Nephron progenitor cell (in vitro differentiated cells): Measurements from ENCODE around the gene INTS1.

Source experiments
- DNase-seq: peaks from one replicate; pipeline ENCODE4 v3.0.0; 2021
- H3K27ac Mint-ChIP-seq: 2 replicates; pipeline ENCODE4 v1.8.0; 2021; ENCODE audit warnings: mild to moderate bottlenecking, moderate library complexity, mixed read lengths
- H3K27me3 Mint-ChIP-seq: 2 replicates; pipeline ENCODE4 v1.8.0; 2021; ENCODE audit warnings: mild to moderate bottlenecking, low read depth, mixed read lengths; ENCODE audit not compliant: poor library complexity
- H3K36me3 Mint-ChIP-seq: 2 replicates; pipeline ENCODE4 v1.8.0; 2021; ENCODE audit warnings: low read depth, mixed read lengths
- H3K4me1 Mint-ChIP-seq: 2 replicates; pipeline ENCODE4 v1.8.0; 2021; ENCODE audit warnings: mixed read lengths
- H3K4me3 Mint-ChIP-seq: 2 replicates; pipeline ENCODE4 v1.8.0; 2021; ENCODE audit warnings: mild to moderate bottlenecking, moderate library complexity, mixed read lengths
- H3K9me3 Mint-ChIP-seq: 2 replicates; pipeline ENCODE4 v1.8.0; 2021; ENCODE audit warnings: mild to moderate bottlenecking, moderate library complexity, mixed read lengths
- TF ChIP-seq, protein P1 (sequence below): fragments of 200-600 bp; sonication (generic); IDR thresholded peaks from 2 replicates; pipeline ENCODE4 v1.5.0; 2021; ENCODE audit warnings: antibody characterized with exemption

Gene INTS1

GRCh38 chr7:1546909-1547776 lies 43.0 kb upstream of the INTS1 start:
- DNase-seq, result no peak
- peaks cover 4% of the 10 kb centered on the region for H3K27me3 Mint-ChIP-seq
- H3K27ac Mint-ChIP-seq, result no peak overlapping the region
- TF ChIP-seq, protein P1, sequence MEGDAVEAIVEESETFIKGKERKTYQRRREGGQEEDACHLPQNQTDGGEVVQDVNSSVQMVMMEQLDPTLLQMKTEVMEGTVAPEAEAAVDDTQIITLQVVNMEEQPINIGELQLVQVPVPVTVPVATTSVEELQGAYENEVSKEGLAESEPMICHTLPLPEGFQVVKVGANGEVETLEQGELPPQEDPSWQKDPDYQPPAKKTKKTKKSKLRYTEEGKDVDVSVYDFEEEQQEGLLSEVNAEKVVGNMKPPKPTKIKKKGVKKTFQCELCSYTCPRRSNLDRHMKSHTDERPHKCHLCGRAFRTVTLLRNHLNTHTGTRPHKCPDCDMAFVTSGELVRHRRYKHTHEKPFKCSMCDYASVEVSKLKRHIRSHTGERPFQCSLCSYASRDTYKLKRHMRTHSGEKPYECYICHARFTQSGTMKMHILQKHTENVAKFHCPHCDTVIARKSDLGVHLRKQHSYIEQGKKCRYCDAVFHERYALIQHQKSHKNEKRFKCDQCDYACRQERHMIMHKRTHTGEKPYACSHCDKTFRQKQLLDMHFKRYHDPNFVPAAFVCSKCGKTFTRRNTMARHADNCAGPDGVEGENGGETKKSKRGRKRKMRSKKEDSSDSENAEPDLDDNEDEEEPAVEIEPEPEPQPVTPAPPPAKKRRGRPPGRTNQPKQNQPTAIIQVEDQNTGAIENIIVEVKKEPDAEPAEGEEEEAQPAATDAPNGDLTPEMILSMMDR, result no peak
- H3K9me3 Mint-ChIP-seq, result no peaks in the 10 kb centered on the region
- no peaks in the 10 kb centered on the region for H3K36me3 Mint-ChIP-seq
- H3K4me3 Mint-ChIP-seq, result no peak overlapping the region
- peaks cover 20% of the 10 kb centered on the region for H3K4me1 Mint-ChIP-seq

GRCh38 chr7:1546274-1546908 lies 42.2 kb upstream of the INTS1 start:
- DNase-seq, result no peak
- no peak overlapping the region for H3K4me3 Mint-ChIP-seq
- H3K36me3 Mint-ChIP-seq, result no peaks in the 10 kb centered on the region
- no peak overlapping the region for H3K27ac Mint-ChIP-seq
- peaks cover 23% of the 10 kb centered on the region for H3K4me1 Mint-ChIP-seq
- H3K9me3 Mint-ChIP-seq, result no peaks in the 10 kb centered on the region
- H3K27me3 Mint-ChIP-seq, result peaks cover 4% of the 10 kb centered on the region
- TF ChIP-seq, protein P1, result no peak

DNA sequence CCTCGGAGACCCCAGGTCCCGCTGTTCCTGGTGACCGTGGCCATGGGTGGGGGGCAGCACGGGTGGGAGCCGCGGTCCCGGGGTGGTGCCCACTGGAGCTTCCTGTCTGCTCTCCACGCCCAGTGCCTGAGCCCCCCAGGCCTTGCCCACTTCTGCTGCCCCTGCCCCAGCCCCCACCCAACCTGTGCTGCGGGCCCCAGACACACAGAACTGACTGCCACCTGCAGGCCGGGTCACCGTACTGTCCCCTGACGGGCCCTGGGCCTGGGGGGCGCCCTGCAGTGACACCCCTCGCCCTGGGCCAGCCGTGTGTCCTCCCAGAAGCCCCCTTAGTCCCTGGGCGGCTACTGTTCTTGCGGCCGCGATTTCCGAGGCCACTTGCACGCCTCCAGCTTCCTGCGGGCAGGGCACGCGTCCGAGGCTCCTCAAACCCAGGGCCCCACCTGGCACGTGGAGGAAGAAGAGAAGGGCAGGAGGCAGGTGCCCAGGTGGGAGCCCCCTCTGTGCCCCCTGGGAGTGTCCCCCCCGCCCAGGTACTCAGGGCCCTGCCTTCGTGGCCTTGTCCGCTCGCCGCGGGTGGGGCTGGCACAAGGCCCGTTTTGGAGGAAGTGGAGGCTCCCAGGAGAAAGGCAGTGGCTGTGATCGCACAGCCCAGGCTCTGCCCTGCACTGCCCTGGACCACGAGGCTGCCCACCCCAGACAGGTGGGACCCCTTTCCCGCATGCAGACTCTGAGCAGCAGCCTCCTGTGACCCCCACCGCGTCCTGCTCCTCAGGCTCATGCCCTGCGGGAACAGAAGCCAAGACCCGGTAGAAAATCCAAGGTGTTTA lies 41.4 kb upstream of the INTS1 start:
- no peaks in the 10 kb centered on the region for H3K36me3 Mint-ChIP-seq
- H3K27ac Mint-ChIP-seq, result no peak overlapping the region
- no peak for DNase-seq
- H3K4me3 Mint-ChIP-seq, result no peak overlapping the region
- peaks cover 23% of the 10 kb centered on the region for H3K4me1 Mint-ChIP-seq
- H3K27me3 Mint-ChIP-seq, result peaks cover 4% of the 10 kb centered on the region
- H3K9me3 Mint-ChIP-seq, result no peaks in the 10 kb centered on the region
- TF ChIP-seq, protein P1, result no peak

GRCh38 chr7:1544896-1545416 lies 40.8 kb upstream of the INTS1 start:
- no peak overlapping the region for H3K4me3 Mint-ChIP-seq
- no peaks in the 10 kb centered on the region for H3K9me3 Mint-ChIP-seq
- no peaks in the 10 kb centered on the region for H3K36me3 Mint-ChIP-seq
- peaks cover 4% of the 10 kb centered on the region for H3K27me3 Mint-ChIP-seq
- DNase-seq, result no peak
- peaks cover 23% of the 10 kb centered on the region for H3K4me1 Mint-ChIP-seq
- H3K27ac Mint-ChIP-seq, result no peak overlapping the region
- TF ChIP-seq, protein P1, result no peak

- Mint-ChIP-seq H3K27ac (no peak overlapping the region), H3K27me3 (peaks cover 4% of the 10 kb centered on the region), H3K36me3 (no peaks in the 10 kb centered on the region), H3K4me3 (no peak overlapping the region), H3K4me1 (peaks cover 23% of the 10 kb centered on the region), H3K9me3 (no peaks in the 10 kb centered on the region)
- TF ChIP-seq, protein P1, result no peak
- DNase-seq, result no peak
These were observed 40.1 kb upstream of the INTS1 start for GRCh38 chr7:1544178-1544895.
